Ovary (tissue), 3 donors: ENCODE results near the gene KIZ.

ENCODE experiments used
- EP300 ChIP-seq: sonication (generic); formaldehyde crosslinking; IDR thresholded peaks from one replicate; pipeline ENCODE4 v1.6.1; 2017; ENCODE audit warnings: antibody characterized with exemption
- POLR2A ChIP-seq: fragments of 450-650 bp; IDR thresholded peaks from one replicate; pipeline ENCODE4 v1.6.1; 2017; ENCODE audit warnings: antibody characterized with exemption, mild to moderate bottlenecking, moderate library complexity
- TF ChIP-seq, protein P1 (sequence below), 3 donors: fragments of 450-650 bp in 2 of 3; fragments of 200-600 bp in 1 of 3; IDR thresholded peaks; one replicate each; pipeline versions ENCODE4 v1.5.1 to v1.8.0; 2016 to 2022; ENCODE audit warnings: antibody characterized with exemption in 3 of 3, mild to moderate bottlenecking in 1 of 3
- donor health status: DM: no; HTN: no; CAD: no.

DNA sequence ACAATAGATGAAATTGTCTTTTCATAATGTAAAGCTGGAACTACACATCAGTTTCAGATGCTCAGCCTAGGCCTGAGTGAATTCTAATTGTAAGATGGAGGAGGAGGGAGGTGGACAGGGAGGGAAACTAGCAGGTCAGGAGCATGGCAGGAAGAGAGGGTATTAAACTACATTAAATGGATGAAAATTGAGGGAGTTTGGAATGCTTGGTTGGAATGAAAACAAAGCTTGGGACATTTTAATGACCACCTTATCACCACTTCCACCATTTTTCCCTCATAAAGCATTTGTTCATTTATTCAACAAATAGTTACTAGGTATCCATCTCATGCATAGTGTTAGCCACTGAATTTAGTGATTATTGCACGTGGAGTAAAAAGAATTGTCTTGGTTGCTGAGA is 65.0 kb downstream of the KIZ start:
- TF ChIP-seq POLR2A (no peak), EP300 (no peak)
- TF ChIP-seq, protein P1, sequence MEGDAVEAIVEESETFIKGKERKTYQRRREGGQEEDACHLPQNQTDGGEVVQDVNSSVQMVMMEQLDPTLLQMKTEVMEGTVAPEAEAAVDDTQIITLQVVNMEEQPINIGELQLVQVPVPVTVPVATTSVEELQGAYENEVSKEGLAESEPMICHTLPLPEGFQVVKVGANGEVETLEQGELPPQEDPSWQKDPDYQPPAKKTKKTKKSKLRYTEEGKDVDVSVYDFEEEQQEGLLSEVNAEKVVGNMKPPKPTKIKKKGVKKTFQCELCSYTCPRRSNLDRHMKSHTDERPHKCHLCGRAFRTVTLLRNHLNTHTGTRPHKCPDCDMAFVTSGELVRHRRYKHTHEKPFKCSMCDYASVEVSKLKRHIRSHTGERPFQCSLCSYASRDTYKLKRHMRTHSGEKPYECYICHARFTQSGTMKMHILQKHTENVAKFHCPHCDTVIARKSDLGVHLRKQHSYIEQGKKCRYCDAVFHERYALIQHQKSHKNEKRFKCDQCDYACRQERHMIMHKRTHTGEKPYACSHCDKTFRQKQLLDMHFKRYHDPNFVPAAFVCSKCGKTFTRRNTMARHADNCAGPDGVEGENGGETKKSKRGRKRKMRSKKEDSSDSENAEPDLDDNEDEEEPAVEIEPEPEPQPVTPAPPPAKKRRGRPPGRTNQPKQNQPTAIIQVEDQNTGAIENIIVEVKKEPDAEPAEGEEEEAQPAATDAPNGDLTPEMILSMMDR (IDR thresholded peaks at IDR 0.05): no peak
